Stimulated activated CD8-positive, alpha-beta memory T cell treated with anti-CD3 and anti-CD28 coated beads, Interleukin-15, amount 100 ng/mL, for 1 hour (primary cell): ENCODE data around the gene OTUD7B.
A peak's percentile ranks its signal among the peaks of the same experiment; 100 is the strongest.
"Not testable (repeated sequence)": the region's sequence is repeated elsewhere in the genome, so short reads cannot be mapped to it uniquely, and the experiment has no call there.

Experiments
- DNase-seq: peaks from one replicate; pipeline ENCODE4 v3.0.0-alpha.2; 2020; ENCODE audit warnings: low read depth

Gene OTUD7B

DNA sequence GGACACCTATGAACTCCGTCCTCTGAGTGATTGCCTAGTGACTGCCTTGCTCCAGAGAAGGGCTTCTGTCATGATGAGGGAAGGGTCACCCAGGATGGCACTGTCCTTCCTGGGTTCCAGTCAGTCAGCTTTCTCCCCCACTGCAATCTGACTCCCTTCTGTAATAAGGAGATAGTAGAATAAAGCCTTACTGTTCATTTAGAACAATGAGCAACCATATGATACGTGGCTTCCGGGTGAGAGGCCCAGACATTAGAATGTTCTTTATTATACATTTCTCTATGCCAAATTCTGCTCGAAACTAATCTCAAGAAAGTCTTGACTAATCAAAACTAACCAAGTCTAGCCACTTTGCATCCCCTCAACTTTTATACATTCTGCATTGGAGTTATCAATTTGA, 65.3 kb downstream of the OTUD7B start:
- no peak for DNase-seq

DNA sequence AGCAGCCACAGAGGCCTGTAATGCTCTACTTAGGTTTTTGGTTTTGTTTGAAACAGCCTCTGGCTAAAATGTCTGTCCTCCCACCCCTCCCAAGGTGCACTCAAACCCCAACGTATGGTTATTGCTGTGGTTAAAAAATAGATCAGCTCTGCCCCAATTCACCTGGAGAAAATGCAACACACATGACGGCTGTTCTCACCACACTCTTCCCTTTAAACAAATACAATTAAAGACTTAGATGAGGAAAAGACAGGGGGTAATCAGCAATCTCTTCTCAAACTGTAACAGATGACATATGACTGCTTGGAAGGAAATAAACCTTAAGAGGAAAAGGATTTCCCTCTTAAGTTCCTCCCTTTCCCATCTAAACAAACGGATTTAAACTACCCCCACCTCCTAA, 67.6 kb downstream of the OTUD7B start:
- DNase-seq: no peak

DNA sequence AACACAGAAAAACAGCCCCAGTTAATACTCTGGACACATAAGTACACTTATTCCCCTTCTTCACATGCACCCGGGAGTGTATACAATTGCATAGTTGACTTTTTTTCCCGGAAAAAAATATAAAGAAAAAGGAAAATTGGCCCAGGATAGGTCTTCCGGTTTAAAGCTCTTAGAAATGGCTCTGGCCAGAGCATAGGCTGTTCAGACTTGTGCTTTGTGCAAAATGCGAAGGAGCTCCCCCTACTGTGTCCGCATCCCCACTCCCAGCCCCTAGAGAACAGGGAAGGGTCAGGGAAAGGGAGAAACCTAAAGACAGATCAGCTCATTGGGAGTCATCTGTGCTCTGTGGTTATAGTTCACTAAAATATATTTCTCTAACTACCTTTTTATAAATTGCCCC, 68.3 kb downstream of the OTUD7B start:
- DNase-seq: no peak

DNA sequence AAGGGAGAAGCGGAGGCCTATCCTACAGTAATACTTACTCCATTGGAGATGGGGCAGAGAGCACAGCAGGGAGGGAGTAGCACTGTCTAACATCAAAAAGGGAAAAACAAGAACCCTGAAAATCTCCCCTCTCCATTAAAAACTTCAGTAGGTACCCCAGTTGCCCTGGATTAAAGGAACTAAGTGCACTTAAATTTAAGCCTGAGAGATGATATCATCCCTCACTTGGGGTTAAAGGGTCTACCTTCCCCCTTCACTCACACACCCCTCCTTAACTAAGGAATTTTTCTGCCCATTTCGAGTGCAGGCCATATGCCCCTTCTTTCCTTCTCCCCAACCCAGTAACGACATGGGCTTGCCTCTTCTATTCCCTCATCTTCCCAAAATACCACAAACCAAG, 70.1 kb downstream of the OTUD7B start:
- DNase-seq: no peak

DNA sequence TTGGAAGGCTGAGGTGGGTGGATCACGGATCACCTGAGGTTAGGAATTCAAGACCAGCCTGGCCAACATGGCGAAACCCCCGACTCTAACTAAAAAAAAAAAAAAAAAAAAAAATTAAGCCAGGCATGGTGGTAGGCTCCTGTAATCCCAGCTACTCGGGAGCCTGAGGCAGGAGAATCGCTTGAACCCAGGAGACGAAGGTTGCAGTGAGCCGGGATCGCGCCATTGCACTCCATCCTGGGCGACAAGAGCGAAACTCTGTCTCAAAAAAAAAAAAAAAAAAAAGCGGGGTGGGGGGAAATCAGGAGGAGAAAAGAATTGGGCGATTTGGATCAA, 71.9 kb downstream of the OTUD7B start:
- DNase-seq: not testable (repeated sequence)

DNA sequence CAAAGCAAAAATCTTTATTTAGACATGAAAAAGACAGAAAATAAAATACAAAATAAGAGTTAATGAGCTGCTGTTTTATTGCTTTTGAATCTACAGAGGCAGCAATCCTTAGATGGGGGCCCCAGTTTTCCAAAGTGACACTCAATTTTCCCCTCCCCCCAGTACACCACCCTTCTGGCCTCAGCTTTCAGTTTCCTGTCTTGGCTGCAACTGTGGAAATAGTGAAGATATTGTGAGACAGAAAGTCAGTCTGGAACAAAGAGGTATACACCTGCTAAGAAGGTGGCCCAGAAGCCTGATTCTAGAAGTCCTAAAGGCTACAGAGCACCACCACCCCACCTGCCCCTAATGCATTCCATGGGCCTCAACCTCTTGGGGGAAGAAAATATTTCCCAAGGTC, 72.8 kb downstream of the OTUD7B start:
- no peak for DNase-seq

DNA sequence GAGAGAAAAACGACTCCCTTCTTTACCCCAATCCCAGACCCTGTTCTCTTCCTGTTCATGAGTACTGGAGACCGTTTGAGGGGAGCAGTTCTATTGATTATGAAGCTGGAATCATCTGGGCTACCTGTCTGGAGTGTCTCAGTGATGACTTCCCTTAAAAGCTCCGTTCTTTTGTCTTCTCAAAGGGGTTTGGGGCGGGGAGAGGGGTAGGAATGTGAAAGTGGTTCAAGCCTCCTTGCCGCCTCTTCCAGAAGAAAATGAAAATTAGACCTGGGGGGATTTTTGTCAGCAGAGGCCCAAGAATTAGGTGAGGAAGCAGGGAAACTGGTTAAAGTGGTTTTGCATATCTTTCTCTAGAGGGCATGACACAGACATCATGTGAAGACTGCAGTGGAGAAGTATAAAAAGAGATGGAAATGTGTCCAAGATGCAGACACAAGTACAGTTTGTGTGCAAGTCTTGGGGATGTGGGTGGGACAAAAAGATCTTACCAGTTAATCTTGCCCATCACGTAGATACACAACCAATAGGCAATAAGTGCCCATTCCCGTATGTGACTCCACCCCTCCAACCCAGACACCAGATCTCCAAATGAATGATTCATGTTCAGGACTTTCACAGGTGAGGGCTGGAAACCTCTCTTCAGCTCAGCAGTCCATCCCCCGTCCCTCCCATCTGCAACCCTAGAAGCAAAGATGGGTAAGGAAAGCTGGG, 73.4 kb downstream of the OTUD7B start:
- no peak for DNase-seq

DNA sequence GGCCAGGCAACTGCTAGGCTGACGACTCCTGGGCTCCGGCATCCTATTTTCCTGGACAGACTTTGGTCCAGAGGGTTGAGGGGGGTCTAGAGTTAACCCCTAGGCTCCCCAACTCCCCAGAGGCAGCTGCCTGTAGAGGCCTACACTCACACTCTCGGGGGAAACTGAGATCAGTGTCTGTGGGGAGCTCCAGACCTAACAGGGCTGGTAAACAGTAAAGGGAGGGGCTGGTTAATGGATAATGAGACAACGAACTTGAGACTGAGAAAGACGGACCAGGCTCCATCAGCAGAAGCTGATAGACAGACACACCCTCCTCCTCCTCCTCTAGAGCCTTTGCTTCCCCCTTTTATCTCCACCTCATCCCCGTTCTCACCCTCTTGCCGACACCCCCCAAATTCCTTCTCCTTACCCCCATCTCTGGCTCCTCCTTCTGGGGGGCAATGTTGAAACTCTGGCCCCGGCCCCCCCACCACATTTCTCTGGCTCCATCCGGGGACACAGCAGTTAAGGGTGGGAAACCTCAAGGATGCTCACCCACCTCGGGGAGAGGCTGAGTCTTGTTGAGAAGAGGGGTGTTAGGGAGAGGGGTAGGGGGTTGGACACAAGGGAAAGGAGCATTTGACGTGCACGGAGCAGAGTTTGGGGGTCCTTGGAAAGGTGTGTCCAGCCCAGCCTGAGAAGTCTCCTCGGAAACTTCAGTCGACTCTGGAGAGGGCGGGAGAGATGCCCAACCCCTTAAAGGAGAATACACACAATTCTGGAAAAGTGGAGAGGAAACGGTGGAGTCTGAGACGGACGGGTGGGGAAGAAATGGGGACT, 74.1 kb downstream of the OTUD7B start, which contains the start of gene MTMR11:
TSS of gene MTMR11 (minus strand) at position 710 of the 822 bp plus-strand sequence. CDS start at position 478, 232 bp downstream.
- no peak for DNase-seq

DNA sequence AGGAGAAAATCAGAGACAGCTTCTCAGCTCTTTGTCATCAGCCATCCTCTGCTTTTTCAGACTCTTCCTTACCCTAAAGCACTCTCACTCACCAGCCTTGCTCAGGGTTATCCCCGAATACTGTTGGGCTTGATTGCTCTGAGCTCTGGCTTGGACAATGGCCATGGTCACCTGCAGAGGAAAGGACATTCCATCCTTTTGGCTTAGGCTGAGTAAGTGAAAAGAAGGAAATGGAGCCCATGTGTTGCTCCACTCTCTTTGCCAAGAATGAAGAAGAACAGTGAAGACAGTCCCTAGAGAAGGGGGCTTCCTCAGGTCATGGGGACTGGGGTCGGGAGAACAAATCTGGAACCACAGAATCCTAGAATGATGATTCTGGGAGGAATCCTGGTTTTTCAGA, 76.2 kb downstream of the OTUD7B start:
- DNase-seq: no peak

DNA sequence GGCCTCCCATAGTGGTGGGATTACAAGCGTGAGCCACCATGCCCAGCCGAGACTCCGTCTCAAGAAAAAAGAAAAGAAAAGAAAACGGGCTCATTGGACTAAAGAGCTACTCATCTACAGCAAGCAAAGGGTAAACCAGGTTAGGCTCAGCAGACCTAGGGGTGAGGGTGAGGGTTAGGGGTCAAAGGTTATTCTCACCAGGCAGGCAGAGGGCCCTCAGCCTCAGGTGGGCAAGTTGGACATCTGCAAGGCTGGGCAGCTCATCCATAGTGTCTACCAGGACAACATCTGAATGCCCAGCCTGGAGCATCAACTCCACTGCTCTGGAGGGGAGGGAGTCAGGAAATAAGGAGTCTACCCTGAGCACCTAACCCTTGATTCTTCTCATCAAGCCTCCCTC, 77.3 kb downstream of the OTUD7B start:
- no peak for DNase-seq

DNA sequence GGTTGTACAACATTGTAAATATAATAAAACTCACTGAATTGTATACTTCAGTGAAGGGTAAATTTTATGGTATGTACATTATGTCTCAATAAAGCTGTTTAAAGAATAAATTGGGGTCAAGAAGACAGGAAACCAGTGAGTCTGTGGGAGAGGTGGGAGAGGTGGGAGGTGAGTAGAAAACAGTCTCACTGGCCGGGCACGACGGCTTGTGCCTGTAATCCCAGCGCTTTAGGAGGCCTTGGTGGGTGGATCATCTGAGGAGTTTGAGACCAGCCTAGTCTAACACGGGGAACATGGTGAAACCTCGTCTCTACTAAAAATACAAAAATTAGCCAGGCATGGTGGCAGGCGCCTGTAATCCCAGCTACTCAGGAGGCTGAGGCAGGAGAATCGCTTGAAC, 78.1 kb downstream of the OTUD7B start:
- DNase-seq: no peak

DNA sequence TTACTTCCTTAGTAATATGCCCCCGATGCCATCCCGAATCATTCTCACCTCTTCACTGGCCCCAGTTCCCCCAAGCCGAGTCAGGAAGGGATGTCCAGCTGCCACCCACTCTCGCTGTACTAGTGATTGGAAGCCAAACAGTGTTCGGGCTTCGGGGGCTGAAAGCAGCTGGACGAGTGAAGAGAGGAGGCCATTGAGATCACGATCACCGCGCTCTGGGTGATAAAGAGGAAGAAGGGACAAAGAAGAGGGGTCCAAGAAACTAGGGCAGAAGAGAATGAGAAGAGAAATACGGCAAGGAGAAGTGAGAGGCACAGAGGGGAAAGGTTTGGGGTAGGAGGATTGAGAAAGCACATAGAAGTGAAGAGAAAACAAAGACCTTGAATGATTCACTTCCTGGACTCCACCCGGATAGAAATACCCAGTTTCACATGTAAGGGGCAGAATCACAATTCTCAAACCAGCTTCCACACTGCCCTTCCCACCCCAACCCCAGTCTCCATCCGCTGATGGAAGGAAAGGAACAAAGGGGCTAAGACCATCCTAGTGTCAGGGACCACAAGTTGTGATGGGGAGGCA, 79.2 kb downstream of the OTUD7B start:
- no peak for DNase-seq

DNA sequence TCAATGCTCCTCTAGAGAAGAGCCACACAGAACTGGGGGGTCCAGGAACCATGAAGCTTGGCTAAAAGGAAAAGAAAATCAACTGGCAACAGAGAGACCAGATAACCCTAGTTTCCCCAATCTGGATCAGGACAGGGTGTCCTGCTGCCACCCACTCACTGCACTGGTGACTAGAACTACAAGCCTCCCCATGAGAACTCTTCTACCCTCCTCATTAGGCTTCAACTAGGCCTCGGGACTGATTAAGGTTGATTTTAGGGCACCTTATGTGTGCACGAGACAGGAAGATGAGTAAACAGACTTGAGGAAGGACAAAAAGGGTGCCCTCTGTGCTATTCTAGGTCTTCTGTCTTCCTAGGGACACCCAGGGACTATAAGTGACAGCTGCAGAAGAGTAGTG, 80.7 kb downstream of the OTUD7B start:
- no peak for DNase-seq

DNA sequence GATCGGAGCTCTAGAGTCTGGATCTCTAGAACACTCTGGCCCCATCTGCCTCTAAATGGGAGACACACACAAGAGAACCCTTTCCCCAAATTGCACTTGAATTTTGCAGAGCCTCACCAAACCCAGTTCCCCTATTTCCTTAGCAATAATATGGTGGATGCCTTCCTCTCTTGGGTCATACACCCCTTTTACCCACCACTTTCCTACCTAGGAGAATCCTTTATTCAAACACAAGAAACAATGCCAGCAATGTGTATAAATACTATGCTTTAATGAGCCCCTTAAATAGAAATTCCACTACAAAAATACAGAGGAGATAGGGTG, 82.2 kb downstream of the OTUD7B start:
- no peak for DNase-seq

DNA sequence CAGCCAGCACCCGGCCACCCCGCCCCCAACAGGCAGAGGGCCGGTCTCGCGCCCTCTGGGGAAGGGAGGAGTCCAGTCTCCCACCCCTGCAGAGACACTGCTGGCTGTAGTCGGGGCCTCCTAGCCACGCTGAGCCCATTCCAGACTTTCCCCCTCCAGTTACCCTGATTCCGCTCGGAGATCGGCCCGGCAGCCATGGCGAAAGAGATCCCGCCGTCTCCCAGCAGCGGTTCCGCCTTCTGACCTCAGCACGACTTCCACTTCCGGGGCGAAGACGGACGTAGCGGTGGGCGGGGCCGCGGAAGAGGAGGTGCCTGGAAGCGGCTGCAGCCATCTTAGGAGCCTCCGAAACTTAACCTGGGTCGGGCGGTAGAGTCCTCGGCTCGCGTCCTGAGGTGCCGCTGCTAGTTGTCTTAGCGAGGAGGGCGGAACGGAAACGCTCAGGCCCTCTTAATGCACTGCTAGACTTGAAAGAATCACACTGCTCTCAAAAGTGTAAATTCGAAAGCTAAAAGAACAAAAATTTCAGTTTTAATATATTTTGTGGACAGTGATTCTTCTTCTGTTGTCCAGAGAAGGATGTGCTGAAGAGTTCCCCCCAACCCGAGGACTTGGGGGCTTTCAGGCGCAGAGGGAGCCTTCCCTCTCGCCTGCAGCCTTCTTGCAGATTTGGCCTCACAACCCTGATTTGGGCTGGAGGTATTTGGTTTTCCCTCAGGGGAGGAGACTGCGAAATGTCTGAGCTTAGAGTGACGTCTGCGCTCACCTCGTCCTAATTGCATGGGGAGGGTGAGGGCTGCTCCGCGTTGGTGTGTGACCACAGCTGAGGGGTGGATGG, 82.7 kb downstream of the OTUD7B start, which contains the start of gene SF3B4:
TSS of gene SF3B4 (minus strand) at position 241 of the 838 bp plus-strand sequence. CDS start at position 197, 44 bp downstream.
- DNase-seq: peak; percentile 93

DNA sequence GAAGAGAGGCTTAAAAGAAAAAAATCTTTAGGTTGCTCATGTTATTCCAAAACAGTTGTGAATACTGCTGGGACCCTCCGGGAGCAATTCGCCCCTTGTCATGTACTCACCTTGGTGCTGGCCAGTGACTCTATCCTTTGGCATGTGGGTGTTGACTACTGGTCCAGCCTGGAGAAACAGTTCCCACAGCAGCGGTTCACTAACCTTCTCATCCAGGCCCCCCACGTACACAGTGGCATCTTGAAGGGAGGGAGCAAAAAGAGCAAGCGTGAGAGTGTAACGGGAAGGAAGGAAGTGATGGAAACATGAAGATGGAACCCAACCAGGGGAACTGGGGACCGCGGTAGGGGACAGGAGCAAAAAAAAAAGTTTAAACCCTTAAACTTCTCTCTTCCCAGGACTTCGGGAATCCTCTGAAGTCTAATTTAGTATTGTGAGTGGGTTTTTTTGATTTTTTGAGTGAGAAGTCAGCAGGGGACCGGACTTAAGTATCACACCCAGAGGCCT, 83.4 kb downstream of the OTUD7B start:
- DNase-seq: no peak

DNA sequence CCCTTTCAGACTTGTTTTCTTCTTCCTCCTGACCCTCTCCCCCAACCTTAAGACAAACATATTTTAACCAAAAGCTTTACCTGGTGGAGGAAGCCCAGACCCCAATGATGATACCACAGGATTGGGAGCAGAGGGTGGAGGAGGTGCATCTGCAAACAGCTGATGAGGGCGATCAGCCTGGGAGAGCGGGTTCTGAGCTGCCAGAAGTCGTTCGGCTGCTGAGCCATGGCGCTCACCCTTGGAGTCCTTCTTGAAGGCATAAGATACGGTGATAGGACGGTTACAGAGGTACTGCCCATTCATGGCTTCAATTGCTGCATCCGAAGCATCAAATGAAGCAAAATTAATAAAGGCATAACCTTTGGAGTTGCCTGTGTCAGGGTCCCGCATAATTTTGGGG, 84.2 kb downstream of the OTUD7B start:
- DNase-seq: no peak

DNA sequence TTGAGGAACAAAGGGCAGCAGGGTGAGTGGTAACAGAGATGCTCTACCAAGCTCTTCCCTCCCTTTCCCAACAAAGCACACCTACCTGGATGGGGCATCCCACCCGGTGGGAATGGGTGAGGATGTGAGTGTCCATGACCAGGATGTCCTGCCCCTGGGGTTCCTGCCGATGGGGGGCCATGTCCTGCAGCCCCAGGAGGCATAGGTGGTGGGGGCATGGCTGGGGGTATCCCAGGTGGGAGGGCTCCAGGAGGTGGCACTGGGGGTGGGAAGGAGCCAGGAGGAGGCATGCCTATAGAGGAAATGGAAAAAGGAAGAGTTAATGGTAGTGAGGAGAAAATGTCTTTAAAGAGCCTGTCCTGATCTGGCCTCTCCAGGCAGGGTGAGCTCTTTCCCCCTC, 84.8 kb downstream of the OTUD7B start:
- DNase-seq: no peak

DNA sequence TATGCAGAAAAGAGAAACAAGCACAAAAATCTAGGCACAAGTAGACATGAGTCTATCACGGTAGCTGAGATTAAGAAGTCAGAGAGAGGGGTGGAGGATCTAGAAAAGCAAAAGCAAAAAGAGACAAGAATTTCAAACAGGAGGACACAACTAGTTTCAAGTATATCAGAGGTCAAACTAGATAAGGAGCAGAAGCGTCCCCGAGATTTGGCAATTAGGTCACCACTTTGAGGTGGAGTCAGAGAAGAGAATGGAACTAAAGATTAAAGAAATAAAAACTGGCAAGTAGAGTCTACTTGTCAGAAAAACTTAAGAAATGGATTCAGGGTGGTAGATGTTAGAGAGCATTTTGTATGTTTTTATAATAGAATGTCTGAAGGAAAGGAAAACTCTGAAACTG, 85.2 kb downstream of the OTUD7B start:
- no peak for DNase-seq

DNA sequence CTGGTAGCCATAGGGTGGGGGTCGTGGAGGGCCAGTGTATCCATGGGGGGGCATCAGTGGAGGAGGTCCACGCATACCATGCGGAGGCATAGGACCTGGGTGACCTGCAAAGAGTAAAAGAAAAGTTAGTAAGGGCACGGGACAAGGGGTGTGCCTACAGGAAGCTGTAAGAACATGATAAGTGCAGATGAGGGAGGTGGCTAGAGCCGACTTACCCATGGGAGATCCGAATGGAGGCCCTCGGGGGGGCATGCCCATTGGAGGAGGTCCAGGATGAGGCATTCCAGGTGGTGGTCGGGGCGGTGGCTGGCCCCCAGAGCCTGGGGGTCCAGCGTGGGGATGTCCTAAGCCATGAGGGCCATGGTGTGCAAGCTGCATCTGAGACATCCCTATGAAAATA, 86.9 kb downstream of the OTUD7B start:
- no peak for DNase-seq

DNA sequence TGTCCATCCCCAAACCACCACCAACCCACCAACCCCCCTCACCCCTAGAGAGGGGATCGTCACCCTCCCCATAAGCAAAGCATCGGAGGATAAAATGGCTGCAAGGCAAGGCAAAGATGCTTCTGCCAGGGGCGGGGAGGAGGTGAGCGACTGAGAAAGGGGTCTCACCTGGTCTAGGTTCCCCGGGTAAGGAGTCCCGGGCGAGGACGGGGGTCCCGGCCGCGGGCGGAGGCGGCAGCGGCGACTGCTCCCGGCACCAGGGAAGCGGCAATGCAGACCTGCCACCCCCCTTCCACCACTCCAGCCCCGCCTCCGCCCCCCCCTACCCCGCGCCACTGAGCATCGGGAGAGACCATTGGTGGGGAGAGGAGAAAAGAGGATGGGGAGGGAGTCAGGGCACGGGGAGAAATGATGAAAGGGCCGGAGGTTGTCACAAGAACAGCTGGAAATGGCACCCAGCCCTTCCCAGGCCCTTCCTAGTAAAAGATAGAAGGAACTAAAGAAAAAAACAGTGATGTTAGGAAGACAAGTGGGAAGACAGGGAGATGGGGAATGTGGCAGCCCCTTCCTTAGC, 92.9 kb downstream of the OTUD7B start, which contains the start of gene SV2A:
TSS of gene SV2A (minus strand) at position 274 of the 574 bp plus-strand sequence. CDS start 4,004 bp downstream, outside the sequence.
- DNase-seq: no peak

DNA sequence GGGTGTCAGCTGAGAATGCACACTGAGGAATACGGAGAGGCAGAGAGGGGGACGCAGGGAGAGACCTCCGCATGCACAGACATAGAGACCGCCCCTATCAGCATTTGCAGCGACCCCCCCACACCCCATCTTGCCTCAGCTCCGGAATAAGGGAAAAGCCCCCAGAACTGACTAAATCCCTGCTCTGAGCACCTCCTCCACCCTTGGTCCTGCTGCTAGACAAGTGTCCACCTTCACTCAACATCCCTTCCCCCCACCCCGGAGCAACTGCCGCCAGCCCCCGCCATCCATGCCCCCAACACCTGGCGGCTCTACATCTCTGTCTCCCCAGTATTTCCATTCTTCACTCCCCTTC, 93.7 kb downstream of the OTUD7B start:
- DNase-seq: no peak
